Stimulated activated naive CD8-positive, alpha-beta T cell treated with anti-CD3 and anti-CD28 coated beads, Interleukin-15, Interleukin-2, amounts not matched to agents 100 ng/mL and 50 ng/mL, for 24 hours (primary cell): ENCODE results near the gene AVPR1A.

Experiments
- H3K27ac Mint-ChIP-seq: one replicate; pipeline ENCODE4 v1.8.0; 2021; ENCODE audit warnings: mild to moderate bottlenecking, mixed read lengths
- H3K27me3 Mint-ChIP-seq: one replicate; pipeline ENCODE4 v1.8.0; 2021; ENCODE audit warnings: mixed read lengths
- H3K36me3 Mint-ChIP-seq: one replicate; pipeline ENCODE4 v1.8.0; 2021; ENCODE audit warnings: low read depth, mixed read lengths
- H3K4me1 Mint-ChIP-seq: one replicate; pipeline ENCODE4 v1.8.0; 2021; ENCODE audit warnings: low read depth, mixed read lengths
- H3K4me3 Mint-ChIP-seq: one replicate; pipeline ENCODE4 v1.8.0; 2021; ENCODE audit warnings: mild to moderate bottlenecking, mixed read lengths
- H3K9me3 Mint-ChIP-seq: one replicate; pipeline ENCODE4 v1.8.0; 2021; ENCODE audit warnings: mixed read lengths

Gene AVPR1A

DNA sequence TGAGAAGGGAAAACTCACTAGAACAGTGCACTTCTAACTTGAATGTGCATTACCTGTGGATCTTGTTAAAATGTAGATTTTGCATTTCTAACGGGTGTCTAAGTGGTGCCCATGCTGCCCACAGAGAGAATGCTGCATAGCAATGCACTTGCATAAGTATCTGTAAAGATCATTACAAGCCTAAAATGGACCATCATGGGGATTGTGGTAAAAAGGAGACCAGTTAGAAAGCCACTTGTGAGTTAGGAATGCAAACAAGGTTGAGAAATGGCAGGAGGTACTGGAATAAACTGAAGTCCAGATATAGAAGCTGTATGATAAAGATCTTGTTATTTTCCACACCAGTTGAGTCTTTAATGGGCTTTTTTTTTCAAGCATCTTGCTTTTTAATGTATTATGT is 18.8 kb downstream of the AVPR1A start:
- Mint-ChIP-seq H3K27me3 (no peaks in the 10 kb centered on the region), H3K36me3 (no peaks in the 10 kb centered on the region), H3K9me3 (no peaks in the 10 kb centered on the region), H3K4me1 (no peaks in the 10 kb centered on the region), H3K4me3 (no peak overlapping the region), H3K27ac (no peak overlapping the region)

DNA sequence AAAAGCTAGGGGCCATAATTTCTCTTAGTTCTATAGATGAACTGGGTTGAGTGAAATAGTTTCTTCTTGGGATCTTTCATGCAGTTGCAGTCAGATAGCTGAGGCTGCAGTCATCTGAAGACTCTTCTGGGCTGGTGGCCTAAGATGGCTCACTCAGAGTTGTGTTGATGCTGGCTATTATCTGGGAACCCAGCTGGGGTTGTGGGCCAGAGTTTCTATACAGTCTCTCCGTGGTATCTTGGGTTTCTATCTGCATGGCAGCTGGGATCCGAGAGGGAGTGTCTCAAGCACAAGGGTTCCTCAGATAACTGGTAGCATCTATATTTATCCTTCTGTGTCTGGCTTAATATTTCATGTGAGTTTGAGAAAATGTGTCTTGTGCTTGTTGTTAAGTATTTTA is 21.1 kb downstream of the AVPR1A start:
- Mint-ChIP-seq H3K4me1 (no peaks in the 10 kb centered on the region), H3K4me3 (no peak overlapping the region), H3K9me3 (no peaks in the 10 kb centered on the region), H3K27me3 (no peaks in the 10 kb centered on the region), H3K27ac (no peak overlapping the region), H3K36me3 (no peaks in the 10 kb centered on the region)

DNA sequence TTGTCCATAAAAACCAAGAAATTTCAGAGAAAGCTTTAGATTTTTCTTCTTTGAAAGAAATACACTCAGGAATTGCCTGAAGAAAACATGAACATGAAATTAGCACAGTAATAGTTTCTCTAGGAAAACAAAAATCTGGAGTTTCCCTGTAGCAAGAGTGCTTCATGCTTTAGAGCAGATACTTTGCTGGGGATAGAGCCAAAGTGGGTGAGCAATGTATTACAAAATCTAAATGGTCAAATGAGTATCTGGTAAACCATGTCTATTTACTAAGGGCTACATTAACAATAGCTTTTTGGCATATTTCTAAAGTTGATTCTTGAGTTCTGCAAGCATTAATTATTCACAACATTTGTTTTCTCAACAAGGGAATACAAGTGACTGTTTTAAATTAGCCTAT is 26.2 kb downstream of the AVPR1A start:
- no peak overlapping the region for H3K4me3 Mint-ChIP-seq
- no peaks in the 10 kb centered on the region for H3K4me1 Mint-ChIP-seq
- no peak overlapping the region for H3K27ac Mint-ChIP-seq
- H3K9me3 Mint-ChIP-seq: no peaks in the 10 kb centered on the region
- H3K27me3 Mint-ChIP-seq: no peaks in the 10 kb centered on the region
- H3K36me3 Mint-ChIP-seq: no peaks in the 10 kb centered on the region

DNA sequence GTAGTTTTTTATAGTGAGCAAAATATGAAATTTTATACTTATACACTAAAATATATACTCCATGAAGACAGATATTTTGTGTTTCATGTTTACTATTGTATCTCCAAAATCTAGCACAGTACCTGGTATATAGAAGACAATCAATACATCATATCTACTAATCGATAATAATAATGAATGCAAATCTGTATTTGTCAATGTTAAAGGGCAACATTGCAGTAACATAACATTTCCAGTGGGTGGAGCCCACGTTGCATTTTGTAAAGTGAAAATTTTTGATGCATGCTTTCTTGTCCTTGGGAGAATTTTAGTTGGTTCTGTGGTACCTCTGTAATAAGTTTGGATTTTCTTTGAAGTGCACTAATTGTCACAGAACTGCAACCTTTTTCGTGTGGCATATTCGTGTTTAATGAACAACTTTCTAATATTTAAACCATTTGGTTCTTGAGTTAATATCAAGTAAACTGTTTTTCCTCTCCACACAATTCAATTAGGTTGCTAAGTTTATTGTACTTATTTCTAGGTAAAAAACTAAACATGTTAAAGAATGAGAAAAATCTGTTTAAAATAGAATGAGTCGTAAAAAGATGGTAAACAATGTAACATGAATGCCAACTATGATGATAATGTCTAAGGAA is 47.4 kb downstream of the AVPR1A start:
- Mint-ChIP-seq H3K9me3 (no peaks in the 10 kb centered on the region), H3K27me3 (peaks cover 5% of the 10 kb centered on the region), H3K4me1 (no peaks in the 10 kb centered on the region), H3K27ac (no peak overlapping the region), H3K4me3 (no peak overlapping the region), H3K36me3 (no peaks in the 10 kb centered on the region)

DNA sequence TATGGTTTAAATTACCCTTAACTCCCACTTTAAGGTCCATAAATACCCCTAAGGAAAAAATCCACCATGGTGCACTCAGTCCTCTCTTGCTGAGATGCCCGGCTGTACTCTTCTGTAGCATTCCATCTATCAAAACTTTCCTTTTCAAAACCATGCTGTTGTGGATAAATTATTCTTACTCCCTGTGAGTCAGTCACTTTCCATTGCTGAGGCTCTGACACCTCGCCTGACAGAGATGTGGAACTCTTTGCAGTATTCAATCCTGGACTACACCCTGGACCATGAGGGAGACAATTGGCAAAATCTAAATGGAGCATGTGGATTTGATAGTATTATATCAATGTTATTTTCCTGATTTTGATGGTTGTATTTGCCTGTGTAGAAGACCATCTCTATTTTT is 49.1 kb downstream of the AVPR1A start:
- H3K27me3 Mint-ChIP-seq: peaks cover 5% of the 10 kb centered on the region
- H3K36me3 Mint-ChIP-seq: no peaks in the 10 kb centered on the region
- no peaks in the 10 kb centered on the region for H3K9me3 Mint-ChIP-seq
- H3K27ac Mint-ChIP-seq: no peak overlapping the region
- H3K4me3 Mint-ChIP-seq: no peak overlapping the region
- H3K4me1 Mint-ChIP-seq: no peaks in the 10 kb centered on the region

DNA sequence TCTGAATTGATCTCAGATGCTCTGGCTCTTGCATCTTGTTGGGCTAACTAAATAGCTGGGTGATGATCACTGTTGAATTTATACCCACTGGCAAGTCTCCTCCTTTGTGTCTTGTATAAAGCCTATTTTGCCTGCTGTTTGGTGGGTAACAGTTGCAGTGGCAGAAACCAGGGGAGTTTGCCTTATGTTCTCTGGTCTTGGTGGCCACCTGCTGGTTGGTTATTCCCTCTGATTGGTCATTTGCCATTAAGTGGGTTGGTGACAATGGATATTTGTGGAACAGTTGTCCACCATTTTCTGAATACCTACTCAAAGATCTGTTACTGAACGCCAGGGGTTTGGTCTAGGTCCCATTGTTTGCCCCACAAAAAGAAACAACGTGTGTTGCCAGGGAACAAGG is 52.1 kb downstream of the AVPR1A start:
- Mint-ChIP-seq H3K27ac (no peak overlapping the region), H3K9me3 (no peaks in the 10 kb centered on the region), H3K4me3 (no peak overlapping the region), H3K4me1 (no peaks in the 10 kb centered on the region), H3K36me3 (no peaks in the 10 kb centered on the region), H3K27me3 (peaks cover 5% of the 10 kb centered on the region)

DNA sequence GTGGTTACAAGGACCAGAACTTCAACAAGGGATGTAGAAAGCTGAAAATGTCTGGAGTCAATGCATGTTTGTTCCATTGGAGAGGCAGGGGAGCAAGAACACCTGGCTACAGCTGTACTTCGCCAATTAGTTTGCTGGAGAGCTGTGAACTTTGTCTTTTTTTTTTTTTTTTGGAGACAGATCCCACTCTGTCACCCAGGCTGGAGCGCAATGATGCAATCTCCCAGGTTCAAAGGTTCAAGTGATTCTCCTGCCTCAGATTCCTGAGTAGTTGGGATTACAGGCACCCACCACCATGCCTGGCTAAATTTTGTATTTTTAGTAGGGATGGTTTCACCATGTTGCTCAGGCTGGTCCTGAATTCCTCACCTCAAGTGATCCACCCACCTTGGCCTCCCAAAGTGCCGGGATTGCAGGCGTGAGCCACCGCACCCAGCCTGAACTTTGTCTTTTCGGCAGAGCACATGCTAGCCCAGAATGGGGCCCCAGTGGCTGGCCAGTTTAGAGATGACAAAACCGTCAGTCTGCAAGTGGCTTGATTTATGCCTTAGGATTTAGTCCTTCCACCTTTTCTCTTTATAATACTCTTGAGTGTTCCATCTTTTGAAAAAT is 55.5 kb downstream of the AVPR1A start:
- Mint-ChIP-seq H3K36me3 (no peaks in the 10 kb centered on the region), H3K27me3 (peaks cover 8% of the 10 kb centered on the region), H3K9me3 (no peaks in the 10 kb centered on the region), H3K27ac (no peak overlapping the region), H3K4me1 (no peaks in the 10 kb centered on the region), H3K4me3 (no peak overlapping the region)

DNA sequence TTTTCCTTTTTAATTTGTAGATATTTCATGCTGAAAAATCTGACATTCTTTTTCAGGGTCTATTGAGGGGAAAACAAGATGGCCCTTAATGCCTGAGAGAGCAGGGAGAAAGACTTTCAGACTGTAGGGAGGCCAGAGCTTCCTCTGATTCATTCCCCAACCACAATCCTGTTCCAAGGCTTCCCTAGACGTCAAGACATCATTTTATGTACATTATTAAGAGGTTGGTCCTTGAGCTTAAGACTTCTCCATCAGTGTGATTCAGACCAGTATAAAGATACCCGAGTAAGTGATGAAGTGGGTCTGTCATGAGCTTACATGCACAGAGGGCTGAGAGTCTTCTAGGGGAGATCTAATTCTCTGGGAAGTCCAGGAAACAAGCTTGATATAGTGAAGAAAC is 57.3 kb downstream of the AVPR1A start:
- Mint-ChIP-seq H3K27me3 (peaks cover 5% of the 10 kb centered on the region), H3K9me3 (no peaks in the 10 kb centered on the region), H3K27ac (no peak overlapping the region), H3K36me3 (no peaks in the 10 kb centered on the region), H3K4me3 (no peak overlapping the region), H3K4me1 (no peaks in the 10 kb centered on the region)

DNA sequence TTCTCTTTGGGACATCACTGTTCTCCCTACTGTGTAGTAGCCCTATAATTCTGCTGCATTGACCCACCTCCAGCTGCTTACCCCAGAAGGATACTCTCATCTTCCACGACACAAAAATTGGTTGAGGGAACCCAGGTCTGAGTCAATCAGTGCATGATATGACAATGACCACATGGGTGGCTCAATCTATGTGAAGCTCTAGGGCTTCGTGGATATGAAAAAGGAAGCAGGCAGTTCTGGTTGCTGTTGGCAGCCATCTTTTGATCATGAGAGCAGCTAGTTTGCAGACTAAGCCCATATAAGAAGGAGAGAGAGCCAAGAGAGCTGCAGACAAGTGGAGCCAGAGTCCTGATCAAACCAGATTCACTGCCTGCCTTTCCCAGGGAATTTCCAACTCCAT is 57.9 kb downstream of the AVPR1A start:
- Mint-ChIP-seq H3K9me3 (no peaks in the 10 kb centered on the region), H3K4me3 (no peak overlapping the region), H3K36me3 (no peaks in the 10 kb centered on the region), H3K27ac (no peak overlapping the region), H3K4me1 (no peaks in the 10 kb centered on the region), H3K27me3 (peaks cover 5% of the 10 kb centered on the region)
